ENCODE measurements around the gene SIRT1. TPM values are rescaled to one million over a fixed set of nuclear protein-coding genes. Genes with fewer than 3 reads are reported as not detected.
"Not testable (repeated sequence)": the region's sequence is repeated elsewhere in the genome, so short reads cannot be mapped to it uniquely, and the experiment has no call there.

Gene SIRT1
- total RNA-seq, 1 experiment from 2014 or later = 22.8 TPM

DNA sequence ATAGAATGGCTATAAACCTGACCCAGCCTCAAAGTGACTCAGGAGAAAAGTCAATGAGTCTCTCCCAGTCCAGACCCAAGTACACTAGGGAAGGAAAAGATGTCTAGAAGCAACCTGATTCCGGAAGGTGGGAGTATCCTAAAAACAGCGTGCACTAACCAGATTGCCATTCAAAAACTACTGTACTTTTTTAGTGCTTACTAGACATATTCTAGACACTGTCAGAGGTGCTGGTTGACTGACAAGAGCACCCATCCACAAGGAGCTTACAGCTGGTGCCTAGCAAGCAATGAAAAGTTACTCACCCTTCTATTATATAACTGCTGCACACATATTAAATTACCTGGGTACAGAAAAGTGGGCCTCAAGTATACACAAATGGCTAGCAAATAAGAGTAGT is 81.0 kb downstream of the SIRT1 start:
- no TSS peak for BruUV-seq (replicated peaks)
- Histone ChIP-seq H3K4me3 (replicated peaks in 1 of 2; ENCODE audit: low read depth in 1 of 2, low read length in 2 of 2) (no peak overlapping the region), H3K27ac (ENCODE audit: low read depth, low read length) (no peak overlapping the region), H3K4me1 (ENCODE audit: control insufficient read depth in 1 of 2, insufficient read depth in 2 of 2, low read length in 2 of 2) (no peaks in the 10 kb centered on the region), H2AFZ (ENCODE audit: low read depth, low read length, poor library complexity, severe bottlenecking) (no peak overlapping the region), H3K36me3 (ENCODE audit: control insufficient read depth in 1 of 2, insufficient read depth in 2 of 2, low read length in 2 of 2) (peaks cover 2 to 4% of the 10 kb centered on the region in 2 experiments; a peak in 2 of 4 replicates), H4K20me1 (ENCODE audit: insufficient read depth) (no peaks in the 10 kb centered on the region), H3K9me2 (ENCODE audit: insufficient read depth) (no peaks in the 10 kb centered on the region), H3K4me2 (ENCODE audit: low read length) (no peak overlapping the region), H3K9ac (ENCODE audit: low read length) (no peak overlapping the region), H3K9me3 (ENCODE audit: control insufficient read depth in 1 of 2, insufficient read depth in 1 of 2, low read depth in 1 of 2, low read length in 2 of 2) (peaks cover 0 to 1% of the 10 kb centered on the region in 2 experiments; a peak in 1 of 4 replicates), H3K79me2 (ENCODE audit: insufficient read depth, low read length) (no peaks in the 10 kb centered on the region; the same call in none of the 2 replicates), H3K27me3 (ENCODE audit: insufficient read depth, low read length) (no peaks in the 10 kb centered on the region)
- ChIA-PET RAD21 (ENCODE audit: low non-redundant PET in 1 of 2, low total read pairs in 2 of 2, uncharacterized antibody in 2 of 2, unreplicated experiment in 2 of 2) (no interaction called here), POLR2A (no interaction called here), CTCF (no interaction called here)
- DNase-seq (ENCODE audit: low read depth, low spot score) (no peak), ATAC-seq (no peak)
- intact Hi-C loops (cut with micrococcal nuclease) = no loop called here
- TF ChIP-seq FOSL1 (IDR thresholded peaks at IDR 0.05; ENCODE audit: low read depth) (no peak), EZH2phosphoT487 (IDR thresholded peaks at IDR 0.05; ENCODE audit: borderline replicate concordance) (no peak), JUND (IDR thresholded peaks at IDR 0.05) (no peak), RAD21 (IDR thresholded peaks at IDR 0.05; ENCODE audit: low read depth) (no peak)
- TF ChIP-seq, protein P1, sequence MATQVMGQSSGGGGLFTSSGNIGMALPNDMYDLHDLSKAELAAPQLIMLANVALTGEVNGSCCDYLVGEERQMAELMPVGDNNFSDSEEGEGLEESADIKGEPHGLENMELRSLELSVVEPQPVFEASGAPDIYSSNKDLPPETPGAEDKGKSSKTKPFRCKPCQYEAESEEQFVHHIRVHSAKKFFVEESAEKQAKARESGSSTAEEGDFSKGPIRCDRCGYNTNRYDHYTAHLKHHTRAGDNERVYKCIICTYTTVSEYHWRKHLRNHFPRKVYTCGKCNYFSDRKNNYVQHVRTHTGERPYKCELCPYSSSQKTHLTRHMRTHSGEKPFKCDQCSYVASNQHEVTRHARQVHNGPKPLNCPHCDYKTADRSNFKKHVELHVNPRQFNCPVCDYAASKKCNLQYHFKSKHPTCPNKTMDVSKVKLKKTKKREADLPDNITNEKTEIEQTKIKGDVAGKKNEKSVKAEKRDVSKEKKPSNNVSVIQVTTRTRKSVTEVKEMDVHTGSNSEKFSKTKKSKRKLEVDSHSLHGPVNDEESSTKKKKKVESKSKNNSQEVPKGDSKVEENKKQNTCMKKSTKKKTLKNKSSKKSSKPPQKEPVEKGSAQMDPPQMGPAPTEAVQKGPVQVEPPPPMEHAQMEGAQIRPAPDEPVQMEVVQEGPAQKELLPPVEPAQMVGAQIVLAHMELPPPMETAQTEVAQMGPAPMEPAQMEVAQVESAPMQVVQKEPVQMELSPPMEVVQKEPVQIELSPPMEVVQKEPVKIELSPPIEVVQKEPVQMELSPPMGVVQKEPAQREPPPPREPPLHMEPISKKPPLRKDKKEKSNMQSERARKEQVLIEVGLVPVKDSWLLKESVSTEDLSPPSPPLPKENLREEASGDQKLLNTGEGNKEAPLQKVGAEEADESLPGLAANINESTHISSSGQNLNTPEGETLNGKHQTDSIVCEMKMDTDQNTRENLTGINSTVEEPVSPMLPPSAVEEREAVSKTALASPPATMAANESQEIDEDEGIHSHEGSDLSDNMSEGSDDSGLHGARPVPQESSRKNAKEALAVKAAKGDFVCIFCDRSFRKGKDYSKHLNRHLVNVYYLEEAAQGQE (IDR thresholded peaks at IDR 0.05; ENCODE audit: low read depth) = no peak

DNA sequence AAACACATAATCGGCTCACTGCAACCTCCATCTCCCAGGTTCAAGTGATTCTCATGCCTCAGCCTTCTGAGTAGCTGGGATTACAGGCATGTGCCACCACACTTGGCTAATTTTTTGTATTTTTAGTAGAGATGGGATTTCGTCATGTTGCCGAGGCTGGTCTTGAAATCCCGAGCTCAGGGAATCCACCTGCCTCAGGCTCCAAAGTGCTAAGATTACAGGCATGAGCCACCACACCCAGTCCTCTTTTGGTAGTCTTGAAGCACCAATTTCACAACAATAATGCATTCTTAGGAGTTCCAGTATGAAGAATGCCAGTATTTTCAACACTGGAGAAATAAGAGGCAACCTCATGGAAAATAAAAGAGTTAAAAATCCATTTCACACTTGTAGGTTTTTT is 81.6 kb downstream of the SIRT1 start:
- H3K9me3 ChIP-seq (ENCODE audit: control insufficient read depth in 1 of 2, insufficient read depth in 1 of 2, low read depth in 1 of 2, low read length in 2 of 2); POLR2A ChIA-PET; H3K4me1 ChIP-seq (ENCODE audit: control insufficient read depth in 1 of 2, insufficient read depth in 2 of 2, low read length in 2 of 2); H3K27me3 ChIP-seq (ENCODE audit: insufficient read depth, low read length); H3K4me2 ChIP-seq (ENCODE audit: low read length); ATAC-seq; H3K79me2 ChIP-seq (ENCODE audit: insufficient read depth, low read length); H3K4me3 ChIP-seq (replicated peaks in 1 of 2; ENCODE audit: low read depth in 1 of 2, low read length in 2 of 2); H3K9ac ChIP-seq (ENCODE audit: low read length); intact Hi-C loops (cut with micrococcal nuclease); H2AFZ ChIP-seq (ENCODE audit: low read depth, low read length, poor library complexity, severe bottlenecking); BruUV-seq (replicated peaks); CTCF ChIA-PET; H3K36me3 ChIP-seq (ENCODE audit: control insufficient read depth in 1 of 2, insufficient read depth in 2 of 2, low read length in 2 of 2); H4K20me1 ChIP-seq (ENCODE audit: insufficient read depth); RAD21 ChIA-PET (ENCODE audit: low non-redundant PET in 1 of 2, low total read pairs in 2 of 2, uncharacterized antibody in 2 of 2, unreplicated experiment in 2 of 2); DNase-seq (ENCODE audit: low read depth, low spot score); H3K27ac ChIP-seq (ENCODE audit: low read depth, low read length); H3K9me2 ChIP-seq (ENCODE audit: insufficient read depth): not testable (repeated sequence)

Other genes starting within 250 kb of the SIRT1 start
- gene CTNNA3, start 188.5 kb upstream of the SIRT1 start, total RNA-seq (2021; ENCODE audit: unreplicated experiment) = 0.32 TPM
- 4.3 TPM for gene DNAJC12, start 46.5 kb upstream of the SIRT1 start, total RNA-seq (2021; ENCODE audit: unreplicated experiment)
- 36.5 TPM for gene HERC4, start 190.6 kb downstream of the SIRT1 start, total RNA-seq (2021; ENCODE audit: unreplicated experiment)
- 0.34 TPM for gene MYPN, start 224.8 kb downstream of the SIRT1 start, total RNA-seq (2021; ENCODE audit: unreplicated experiment)

All from HCT116 (cell line).